DOHH2 (cell line): ENCODE results near the gene FAM107A.

ENCODE experiments used
- CTCF ChIP-seq: fragments of 200-600 bp; sonication (generic); IDR thresholded peaks from one replicate; pipeline ENCODE4 v1.5.1; 2014; ENCODE audit warnings: antibody characterized with exemption, mild to moderate bottlenecking, low read depth, low read length; ENCODE audit not compliant: poor library complexity, severe bottlenecking
- EZH2phosphoT487 ChIP-seq: fragments of 200-600 bp; sonication (generic); IDR thresholded peaks from 2 replicates; pipeline ENCODE4 v1.6.1; 2017; ENCODE audit warnings: borderline replicate concordance, mild to moderate bottlenecking, antibody characterized with exemption, low read length, moderate library complexity, mixed read lengths

- TF ChIP-seq CTCF (no peak), EZH2phosphoT487 (no peak)
These were observed 44.1 kb upstream of the FAM107A start for GRCh38 chr3:58621086-58621830.
